Measurements from ENCODE around the gene PLSCR3.

Gene PLSCR3

DNA sequence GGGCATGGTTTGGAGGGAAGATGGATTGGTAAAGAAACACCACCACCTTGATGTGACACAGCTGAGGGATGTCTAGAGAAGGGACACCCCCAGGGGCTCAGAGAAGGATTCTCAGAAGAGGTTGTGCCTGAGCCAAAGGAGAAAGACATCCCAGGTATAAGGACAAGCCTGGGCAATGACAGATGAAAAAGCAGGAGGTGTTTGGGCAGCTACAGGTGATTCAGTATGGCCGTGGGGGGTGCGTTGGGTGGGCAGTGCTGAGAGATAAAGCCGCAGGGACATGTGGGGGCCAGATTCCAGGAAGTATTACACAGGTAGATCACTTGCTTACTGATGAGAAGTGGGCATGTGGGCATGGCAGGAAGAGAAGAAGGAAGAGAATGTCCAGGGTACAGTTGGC, 32.4 kb downstream of the PLSCR3 start:
- Histone ChIP-seq H2AFZ (ENCODE audit: low read length) (no peak overlapping the region), H3F3A (ENCODE audit: low read depth) (no peaks in the 10 kb centered on the region), H4K20me1 (ENCODE audit: insufficient read depth, low read length, poor library complexity, severe bottlenecking) (no peaks in the 10 kb centered on the region), H3K79me2 (ENCODE audit: insufficient read depth, low read length) (no peaks in the 10 kb centered on the region), H3K9me3 (ENCODE audit: insufficient read depth, low read depth, low read length) (no peaks in the 10 kb centered on the region), H3K4me1 (ENCODE audit: insufficient read depth, low read length, poor library complexity, severe bottlenecking) (no peaks in the 10 kb centered on the region), H3K9ac (ENCODE audit: low read depth, low read length, poor library complexity, severe bottlenecking) (no peak overlapping the region), H3K27me3 (ENCODE audit: insufficient read depth, low read length, poor library complexity, severe bottlenecking) (no peaks in the 10 kb centered on the region), H3K9me2 (replicated peaks; ENCODE audit: low read depth, low read length) (no peaks in the 10 kb centered on the region), H3K36me3 (ENCODE audit: insufficient read depth, low read length) (no peaks in the 10 kb centered on the region), H3K4me3 (ENCODE audit: low read length, poor library complexity, severe bottlenecking) (no peak overlapping the region), H3K4me2 (ENCODE audit: low read depth, low read length, poor library complexity, severe bottlenecking) (no peak overlapping the region)
- no peak for TF ChIP-seq EZH2phosphoT487 (IDR thresholded peaks at IDR 0.05; ENCODE audit: borderline replicate concordance)
- TF ChIP-seq, protein P1, sequence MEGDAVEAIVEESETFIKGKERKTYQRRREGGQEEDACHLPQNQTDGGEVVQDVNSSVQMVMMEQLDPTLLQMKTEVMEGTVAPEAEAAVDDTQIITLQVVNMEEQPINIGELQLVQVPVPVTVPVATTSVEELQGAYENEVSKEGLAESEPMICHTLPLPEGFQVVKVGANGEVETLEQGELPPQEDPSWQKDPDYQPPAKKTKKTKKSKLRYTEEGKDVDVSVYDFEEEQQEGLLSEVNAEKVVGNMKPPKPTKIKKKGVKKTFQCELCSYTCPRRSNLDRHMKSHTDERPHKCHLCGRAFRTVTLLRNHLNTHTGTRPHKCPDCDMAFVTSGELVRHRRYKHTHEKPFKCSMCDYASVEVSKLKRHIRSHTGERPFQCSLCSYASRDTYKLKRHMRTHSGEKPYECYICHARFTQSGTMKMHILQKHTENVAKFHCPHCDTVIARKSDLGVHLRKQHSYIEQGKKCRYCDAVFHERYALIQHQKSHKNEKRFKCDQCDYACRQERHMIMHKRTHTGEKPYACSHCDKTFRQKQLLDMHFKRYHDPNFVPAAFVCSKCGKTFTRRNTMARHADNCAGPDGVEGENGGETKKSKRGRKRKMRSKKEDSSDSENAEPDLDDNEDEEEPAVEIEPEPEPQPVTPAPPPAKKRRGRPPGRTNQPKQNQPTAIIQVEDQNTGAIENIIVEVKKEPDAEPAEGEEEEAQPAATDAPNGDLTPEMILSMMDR (conservative IDR thresholded peaks at IDR 0.05; ENCODE audit: low read length), result no peak

DNA sequence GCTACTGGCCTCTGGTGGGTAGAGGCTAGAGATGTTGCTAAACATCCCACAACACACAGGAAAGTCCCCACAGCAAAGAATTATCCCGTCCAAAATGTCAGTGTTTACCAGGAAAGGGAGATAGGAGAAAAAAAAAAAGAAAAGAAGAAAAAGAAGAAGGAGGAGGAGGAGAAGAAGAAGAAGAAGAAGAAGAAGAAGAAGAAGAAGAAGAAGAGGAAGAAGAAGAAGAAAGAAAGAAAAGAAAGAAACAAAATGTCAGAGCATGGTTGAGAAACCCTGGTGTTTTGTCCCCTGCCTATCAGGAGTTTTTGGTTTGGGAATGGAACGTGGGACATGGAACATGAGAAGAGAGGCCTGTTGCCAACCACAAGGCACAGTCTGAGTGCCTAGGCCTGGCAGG, 36.9 kb downstream of the PLSCR3 start:
- Histone ChIP-seq H2AFZ (ENCODE audit: low read length) (0 out of 2 replicates have a peak overlapping the region, but pooled peaks have one; percentile 35), H3K4me3 (ENCODE audit: low read length, poor library complexity, severe bottlenecking) (no peak overlapping the region), H3K9me3 (ENCODE audit: insufficient read depth, low read depth, low read length) (no peaks in the 10 kb centered on the region), H3K36me3 (ENCODE audit: insufficient read depth, low read length) (peaks cover 2% of the 10 kb centered on the region; the same call in 1 of the 2 replicates), H3K9ac (ENCODE audit: low read depth, low read length, poor library complexity, severe bottlenecking) (no peak overlapping the region), H3K79me2 (ENCODE audit: insufficient read depth, low read length) (no peaks in the 10 kb centered on the region), H3K4me1 (ENCODE audit: insufficient read depth, low read length, poor library complexity, severe bottlenecking) (no peaks in the 10 kb centered on the region), H3K9me2 (replicated peaks; ENCODE audit: low read depth, low read length) (no peaks in the 10 kb centered on the region), H3K27me3 (ENCODE audit: insufficient read depth, low read length, poor library complexity, severe bottlenecking) (no peaks in the 10 kb centered on the region), H4K20me1 (ENCODE audit: insufficient read depth, low read length, poor library complexity, severe bottlenecking) (no peaks in the 10 kb centered on the region), H3K4me2 (ENCODE audit: low read depth, low read length, poor library complexity, severe bottlenecking) (no peak overlapping the region), H3F3A (ENCODE audit: low read depth) (no peaks in the 10 kb centered on the region)
- TF ChIP-seq, protein P1 (conservative IDR thresholded peaks at IDR 0.05; ENCODE audit: low read length), result no peak

DNA sequence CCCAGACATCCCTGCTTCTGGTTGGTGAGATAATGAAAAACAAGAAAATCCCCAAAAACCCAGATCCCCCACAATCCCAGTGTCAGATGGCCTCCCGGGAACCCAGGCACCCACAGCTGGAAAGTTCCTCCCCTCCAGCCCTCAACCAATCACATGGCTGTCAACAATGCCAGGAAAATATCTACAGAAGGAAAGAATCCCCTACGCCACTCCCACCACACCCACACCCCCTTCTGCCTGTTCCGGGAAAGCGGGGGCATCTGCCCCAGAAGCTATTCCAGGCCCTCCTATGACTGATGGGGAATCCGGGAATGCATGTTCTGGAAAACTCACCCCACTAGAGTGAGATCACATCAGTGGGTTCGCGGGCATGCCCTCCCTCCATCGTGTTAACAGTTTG, 37.6 kb downstream of the PLSCR3 start:
- H3K4me1 ChIP-seq (ENCODE audit: insufficient read depth, low read length, poor library complexity, severe bottlenecking), result no peaks in the 10 kb centered on the region
- no peaks in the 10 kb centered on the region for H3K9me2 ChIP-seq (replicated peaks; ENCODE audit: low read depth, low read length)
- no peaks in the 10 kb centered on the region for H3K79me2 ChIP-seq (ENCODE audit: insufficient read depth, low read length)
- H3K4me2 ChIP-seq (ENCODE audit: low read depth, low read length, poor library complexity, severe bottlenecking), result no peak overlapping the region
- no peak overlapping the region for H3K4me3 ChIP-seq (ENCODE audit: low read length, poor library complexity, severe bottlenecking)
- H3F3A ChIP-seq (ENCODE audit: low read depth), result no peaks in the 10 kb centered on the region
- H3K27me3 ChIP-seq (ENCODE audit: insufficient read depth, low read length, poor library complexity, severe bottlenecking), result no peaks in the 10 kb centered on the region
- no peak overlapping the region for H3K9ac ChIP-seq (ENCODE audit: low read depth, low read length, poor library complexity, severe bottlenecking)
- TF ChIP-seq EZH2phosphoT487 (IDR thresholded peaks at IDR 0.05; ENCODE audit: borderline replicate concordance), result no peak
- TF ChIP-seq, protein P1 (conservative IDR thresholded peaks at IDR 0.05; ENCODE audit: low read length), result no peak
- 0 out of 2 replicates have a peak overlapping the region, but pooled peaks have one; percentile 35 for H2AFZ ChIP-seq (ENCODE audit: low read length)
- no peaks in the 10 kb centered on the region for H3K9me3 ChIP-seq (ENCODE audit: insufficient read depth, low read depth, low read length)
- peaks cover 3% of the 10 kb centered on the region; the same call in 1 of the 2 replicates for H3K36me3 ChIP-seq (ENCODE audit: insufficient read depth, low read length)
- no peaks in the 10 kb centered on the region for H4K20me1 ChIP-seq (ENCODE audit: insufficient read depth, low read length, poor library complexity, severe bottlenecking)

Data from Loucy (cell line).